Fibroblast of gingiva (primary cell): ENCODE measurements around the gene MYO1B.

ENCODE experiments used
- DNase-seq: peaks from one replicate; pipeline ENCODE4 v3.0.0-alpha.2; 2011; ENCODE audit warnings: low read depth

The MYO1B gene

GRCh38 chr2:191360918-191361317, 115.7 kb downstream of the MYO1B start:
- no peak for DNase-seq

GRCh38 chr2:191362841-191363240, 117.6 kb downstream of the MYO1B start:
- no peak for DNase-seq

DNA sequence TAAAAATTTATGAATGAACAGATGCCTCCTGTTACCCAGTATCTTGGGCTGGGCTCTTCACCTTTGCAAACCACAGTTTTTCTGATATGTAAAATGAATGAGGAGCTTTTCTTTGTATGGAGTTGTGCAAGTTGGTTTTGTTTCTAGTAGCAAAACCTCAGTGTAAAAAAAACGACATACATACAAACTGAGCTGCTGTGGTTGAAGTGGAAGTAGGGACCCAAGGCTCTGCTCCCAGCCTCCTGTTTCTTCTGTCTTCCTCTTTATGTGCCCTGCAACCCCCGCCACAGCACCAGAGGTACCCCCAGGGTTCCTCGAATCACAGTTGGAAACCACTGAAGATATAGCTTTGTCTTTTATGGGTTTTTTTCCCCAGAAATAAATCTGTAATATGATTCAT, 118.1 kb downstream of the MYO1B start:
- no peak for DNase-seq

GRCh38 chr2:191365089-191365488, 119.9 kb downstream of the MYO1B start:
- DNase-seq: no peak

DNA sequence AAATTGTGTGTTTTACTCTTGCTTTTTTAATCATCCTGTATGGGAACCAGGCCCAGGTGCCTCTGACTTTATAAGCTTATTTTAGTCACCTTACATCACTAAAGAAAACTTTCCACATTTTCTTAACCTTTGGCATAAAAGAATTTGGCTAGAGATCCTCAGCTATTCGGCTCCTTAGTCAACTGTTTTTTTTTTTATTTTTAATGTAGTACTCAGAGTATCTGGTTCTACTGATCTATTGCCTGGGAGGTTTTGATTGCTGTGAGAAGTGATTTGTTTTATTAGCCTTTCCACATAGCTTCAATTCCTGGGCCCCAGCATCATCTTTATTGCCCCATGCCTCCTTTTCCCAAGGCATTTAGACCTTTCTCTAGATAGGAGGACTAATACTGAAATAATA, 121.0 kb downstream of the MYO1B start:
- DNase-seq: peak; percentile 77

DNA sequence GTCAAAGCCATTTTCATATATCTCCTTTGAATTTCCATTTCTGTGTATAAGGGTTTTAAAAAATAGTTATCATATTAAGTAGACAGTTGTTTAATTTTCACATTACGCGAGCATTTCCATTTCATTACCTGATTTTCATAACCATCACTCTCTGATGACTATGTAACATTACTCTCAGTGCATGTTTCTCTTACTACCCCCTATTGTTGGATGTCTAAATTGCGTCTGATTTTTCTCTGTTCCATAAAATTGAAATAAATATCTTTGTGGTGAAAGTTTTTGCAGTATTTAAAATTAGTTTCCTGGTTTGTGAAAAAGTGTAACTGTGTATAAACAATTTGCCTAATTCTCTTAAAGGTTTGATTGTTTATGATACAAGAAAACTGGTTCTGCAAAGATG, 123.8 kb downstream of the MYO1B start:
- no peak for DNase-seq

GRCh38 chr2:191374366-191374765, 129.2 kb downstream of the MYO1B start:
- no peak for DNase-seq

DNA sequence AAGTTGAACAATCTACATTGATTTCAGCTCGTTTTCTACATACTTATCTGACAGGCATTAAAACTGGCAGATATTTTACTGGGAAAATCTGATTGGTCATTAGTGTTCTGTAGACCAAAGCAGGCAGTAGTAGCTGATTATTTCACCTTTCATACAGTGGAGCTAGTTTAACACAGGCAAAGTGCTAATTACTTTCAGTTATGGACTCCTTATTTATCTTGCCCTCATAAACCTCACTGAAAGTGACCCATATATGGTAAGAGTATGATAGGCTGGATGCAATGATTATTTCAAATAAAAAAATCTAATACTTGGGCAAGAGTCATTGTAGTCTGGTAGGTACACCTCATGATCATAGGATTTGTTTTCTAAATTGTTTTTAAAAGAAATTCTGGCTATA, 129.7 kb downstream of the MYO1B start:
- DNase-seq: no peak

DNA sequence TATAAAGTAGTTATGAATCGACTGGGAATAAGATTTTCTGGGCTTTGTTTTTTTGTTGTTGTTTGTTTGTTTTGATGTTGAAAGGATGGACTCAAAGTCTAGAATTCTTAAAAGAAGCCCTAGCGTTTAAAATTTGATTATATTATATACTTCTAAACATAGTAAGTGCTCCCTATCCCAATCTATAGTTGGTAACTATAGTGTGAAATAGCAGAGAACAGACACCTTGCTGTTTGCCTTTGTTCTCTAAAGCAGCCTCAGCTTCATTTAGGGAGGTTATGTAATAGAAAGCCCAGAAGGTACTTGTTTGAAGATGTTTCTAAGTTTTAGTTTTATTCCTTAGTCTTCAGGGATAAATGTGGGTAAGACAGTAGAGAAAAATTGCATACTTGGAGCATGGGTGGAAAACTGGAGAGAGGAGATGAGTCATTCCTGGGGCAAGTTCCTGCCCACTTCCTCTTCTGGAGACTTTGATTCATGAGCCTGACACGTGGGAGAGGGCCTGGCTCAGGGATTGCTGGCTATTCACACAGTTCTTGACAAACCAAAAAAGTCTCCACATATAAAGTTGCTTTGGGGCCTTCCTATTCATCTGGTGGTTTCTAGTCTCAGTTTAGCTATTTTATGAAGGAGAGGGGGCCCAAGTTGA, 131.9 kb downstream of the MYO1B start:
- DNase-seq: peak; percentile 83

- no peak for DNase-seq
Observed at GRCh38 chr2:191379375-191379774, 134.2 kb downstream of the MYO1B start.

DNA sequence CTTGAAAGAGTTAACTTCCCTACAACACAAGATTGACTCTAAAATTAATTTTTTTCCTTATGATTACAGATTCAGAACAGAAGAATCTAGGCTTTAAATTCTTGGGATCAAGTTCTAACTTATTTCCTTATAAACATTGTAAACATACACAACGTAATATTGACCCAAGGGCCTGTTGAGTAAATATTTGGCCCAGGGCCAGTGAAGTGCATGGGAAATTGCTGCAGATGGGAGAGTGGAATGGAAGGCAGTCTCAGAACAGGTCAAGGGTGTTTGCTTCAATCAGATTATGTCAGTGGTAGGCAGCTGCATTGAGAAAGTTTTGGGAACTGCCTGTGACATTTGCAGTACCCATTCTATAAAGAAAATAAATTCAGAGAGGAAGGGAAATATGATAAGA, 137.6 kb downstream of the MYO1B start:
- peak; percentile 86 for DNase-seq

GRCh38 chr2:191383486-191383885, 138.3 kb downstream of the MYO1B start:
- no peak for DNase-seq

- no peak for DNase-seq
Observed at GRCh38 chr2:191384829-191385228, 139.6 kb downstream of the MYO1B start.

DNA sequence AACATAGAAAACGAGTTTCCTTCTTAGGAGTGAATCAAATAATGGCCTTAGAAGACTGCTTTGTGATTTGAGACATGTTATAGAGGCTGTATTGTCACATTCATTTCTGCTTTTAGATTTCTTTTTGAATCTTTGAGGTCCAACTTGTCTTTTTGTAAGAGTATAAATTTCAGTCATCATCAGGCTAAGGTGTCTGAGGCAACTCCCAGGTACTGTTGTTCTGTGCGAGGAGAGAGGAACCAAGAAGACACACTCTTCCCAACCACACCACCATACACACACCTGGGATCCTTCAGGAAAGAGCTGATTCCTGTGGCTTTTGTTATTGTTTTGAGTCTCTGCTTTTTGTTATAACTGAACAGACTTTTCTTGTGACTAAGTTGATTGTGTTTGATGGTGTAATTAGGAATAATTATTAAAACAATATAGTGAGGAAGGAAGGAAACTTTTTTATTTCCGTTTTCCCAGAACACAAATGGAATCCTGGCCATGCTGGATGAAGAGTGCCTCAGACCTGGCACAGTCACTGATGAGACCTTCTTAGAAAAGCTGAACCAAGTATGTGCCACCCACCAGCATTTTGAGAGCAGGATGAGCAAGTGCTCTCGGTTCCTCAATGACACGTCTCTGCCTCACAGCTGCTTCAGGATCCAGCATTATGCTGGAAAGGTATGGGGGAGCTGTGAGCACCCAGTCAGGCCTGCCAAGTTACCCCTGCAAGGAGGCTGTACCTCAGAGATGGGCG, 140.4 kb downstream of the MYO1B start:
- no peak for DNase-seq

DNA sequence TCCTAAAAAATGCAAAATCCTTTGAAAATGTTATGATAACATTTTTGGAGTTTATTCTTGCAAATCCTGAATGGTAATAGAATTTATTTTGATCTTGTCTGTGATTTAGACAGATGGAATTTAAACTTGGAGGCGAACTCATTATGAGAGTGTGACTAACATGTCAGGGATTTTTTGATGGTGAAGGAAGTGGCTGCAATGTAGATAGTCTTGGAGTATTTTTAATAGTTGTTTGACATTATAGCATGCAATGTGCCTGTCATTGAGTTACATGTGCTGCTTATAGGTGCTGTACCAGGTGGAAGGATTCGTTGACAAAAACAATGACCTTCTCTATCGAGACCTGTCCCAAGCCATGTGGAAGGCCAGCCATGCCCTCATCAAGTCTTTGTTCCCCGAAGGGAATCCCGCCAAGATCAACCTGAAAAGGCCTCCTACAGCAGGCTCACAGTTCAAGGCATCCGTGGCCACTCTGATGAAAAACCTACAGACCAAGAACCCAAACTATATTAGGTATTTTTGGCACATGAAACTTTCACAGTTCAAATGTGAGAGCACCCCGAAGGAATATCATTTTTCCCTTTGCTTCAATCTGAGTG, 141.8 kb downstream of the MYO1B start:
- DNase-seq: peak; percentile 62

DNA sequence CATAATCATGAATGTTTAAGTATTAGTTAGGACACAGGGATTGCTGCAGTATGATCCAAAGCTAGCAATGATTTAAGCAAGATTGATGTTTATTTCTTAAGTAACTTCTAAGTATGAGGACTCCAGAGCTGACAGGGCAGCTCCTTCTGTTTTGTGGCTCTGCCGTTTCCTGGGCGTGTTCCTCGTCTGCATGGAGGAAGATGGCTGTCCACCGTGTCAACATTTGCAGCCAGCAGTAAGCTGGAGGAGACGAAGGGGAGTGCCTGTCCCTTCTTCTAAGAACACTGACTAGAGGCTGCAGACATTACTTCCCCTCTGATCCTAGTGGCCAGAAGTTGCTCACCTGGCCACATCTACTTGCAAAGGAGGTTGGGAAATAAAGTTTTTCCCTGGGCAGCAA, 144.1 kb downstream of the MYO1B start:
- DNase-seq: no peak

DNA sequence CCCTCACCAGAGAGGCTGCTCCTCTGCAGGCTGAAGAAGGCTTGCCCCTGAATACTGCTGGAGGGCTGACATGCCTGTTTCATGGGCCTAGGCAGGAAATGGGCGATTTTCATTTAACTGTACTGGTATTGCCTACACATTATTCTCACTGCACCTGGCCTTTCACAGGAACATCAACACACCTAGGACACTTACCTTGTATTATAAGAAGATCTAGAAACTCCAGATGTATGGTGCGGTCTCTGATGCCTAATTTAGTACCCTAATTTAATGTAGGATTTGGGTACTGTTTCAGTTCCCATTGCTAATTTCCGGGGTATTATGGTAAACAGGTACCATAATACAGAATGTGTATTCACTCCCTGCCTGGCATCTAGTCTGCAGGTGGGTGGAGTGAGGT, 146.0 kb downstream of the MYO1B start:
- no peak for DNase-seq

DNA sequence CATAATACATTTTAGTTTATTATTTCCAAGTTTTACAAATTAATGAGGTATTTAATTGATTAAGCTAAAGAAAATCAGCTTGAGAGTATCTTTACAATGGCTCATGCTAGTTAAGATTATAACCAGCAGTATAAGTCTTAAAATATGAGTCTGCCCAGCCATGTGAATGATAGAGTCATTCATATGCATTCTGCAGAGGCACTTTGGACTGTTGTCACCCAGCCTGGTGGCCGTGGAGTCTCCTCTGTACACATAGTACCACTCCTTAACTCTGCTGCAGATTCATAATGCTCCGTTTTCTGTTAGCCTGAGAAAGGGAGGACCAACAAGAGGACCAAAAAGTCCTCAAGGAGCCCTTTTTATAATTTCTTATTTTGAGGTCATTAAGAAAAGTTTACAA, 148.8 kb downstream of the MYO1B start:
- no peak for DNase-seq

DNA sequence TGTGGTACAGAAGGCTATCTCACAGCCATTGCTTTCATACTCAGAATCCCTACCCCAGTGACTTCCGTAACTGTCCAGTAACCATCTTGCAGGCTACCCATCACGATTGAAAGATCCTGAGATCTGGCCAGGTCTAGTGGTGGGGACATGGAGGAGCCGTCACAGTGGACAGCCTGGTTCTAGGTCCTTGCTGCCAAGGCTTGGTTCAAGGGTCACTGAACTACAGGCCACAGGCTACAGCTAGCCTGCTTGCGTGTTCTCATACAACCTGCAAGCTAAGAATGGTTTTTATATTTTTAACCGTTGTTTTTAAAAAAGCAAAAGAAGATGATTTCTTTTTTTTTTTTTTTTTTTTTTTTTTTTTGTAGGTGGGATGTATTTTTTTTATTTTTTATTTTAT, 151.6 kb downstream of the MYO1B start:
- no peak for DNase-seq

- no peak for DNase-seq
Observed at GRCh38 chr2:191399601-191400000, 154.4 kb downstream of the MYO1B start.

- peak; percentile 85 for DNase-seq
Observed at GRCh38 chr2:191401287-191401686, 156.1 kb downstream of the MYO1B start.

- DNase-seq: no peak
Observed at GRCh38 chr2:191402966-191403565, 157.9 kb downstream of the MYO1B start.

DNA sequence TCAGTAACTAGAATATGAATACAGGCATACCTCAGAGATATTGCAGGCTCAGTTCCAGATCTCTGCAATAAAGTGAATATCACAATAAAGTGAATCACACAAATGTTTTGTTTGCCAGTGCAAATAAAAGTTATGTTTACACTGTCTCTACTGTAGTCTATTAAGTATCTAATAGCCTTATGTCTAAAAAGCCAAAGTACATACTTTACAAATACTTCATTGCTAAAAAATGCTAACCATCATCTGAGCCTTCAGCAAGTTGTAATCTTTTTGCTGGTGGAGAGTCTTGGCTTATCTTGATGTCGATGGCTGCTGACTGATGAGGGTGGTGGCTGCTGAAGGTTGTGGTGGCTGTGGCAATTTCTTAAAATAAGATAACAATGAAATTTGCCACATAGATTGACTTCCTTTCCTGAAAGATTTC, 159.4 kb downstream of the MYO1B start:
- DNase-seq: no peak
